Measurements from ENCODE around the gene ATG2A. TPM values are rescaled to one million over a fixed set of nuclear protein-coding genes. Genes with fewer than 3 reads are reported as not detected.
A peak's percentile ranks its signal among the peaks of the same experiment; 100 is the strongest.

The ATG2A gene
- total RNA-seq, 3 donors from 2014 or later = 35.4 to 39.8 (median 36.6) TPM

DNA sequence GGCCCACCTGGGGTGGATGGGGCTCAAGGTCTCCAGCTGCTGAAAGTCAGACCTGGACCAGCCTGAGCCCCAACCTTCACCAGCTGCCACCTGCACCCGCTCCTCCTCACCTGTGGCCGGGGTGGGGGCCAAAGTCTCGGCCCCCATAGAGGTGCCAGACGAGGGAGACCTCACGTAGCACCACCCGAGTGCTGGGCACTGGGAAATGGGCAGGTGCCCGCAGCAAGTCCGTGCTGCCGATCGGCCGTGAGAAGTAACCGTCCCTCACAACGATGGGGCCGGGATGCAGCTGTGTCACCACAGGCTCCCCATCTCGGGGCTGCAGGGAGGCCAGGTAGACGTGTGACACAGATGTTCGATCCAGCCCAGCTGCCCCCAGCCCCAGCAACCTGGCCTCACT is 16.2 kb downstream of the ATG2A start:
- DNase-seq (no peak), ATAC-seq (no peak)
- Histone ChIP-seq H3K9me3 (no peaks in the 10 kb centered on the region), H3K36me3 (ENCODE audit: low read depth) (peaks cover 7% of the 10 kb centered on the region), H3K4me1 (ENCODE audit: low read depth) (no peaks in the 10 kb centered on the region), H3K4me3 (no peak overlapping the region)
- TF ChIP-seq, protein P1, sequence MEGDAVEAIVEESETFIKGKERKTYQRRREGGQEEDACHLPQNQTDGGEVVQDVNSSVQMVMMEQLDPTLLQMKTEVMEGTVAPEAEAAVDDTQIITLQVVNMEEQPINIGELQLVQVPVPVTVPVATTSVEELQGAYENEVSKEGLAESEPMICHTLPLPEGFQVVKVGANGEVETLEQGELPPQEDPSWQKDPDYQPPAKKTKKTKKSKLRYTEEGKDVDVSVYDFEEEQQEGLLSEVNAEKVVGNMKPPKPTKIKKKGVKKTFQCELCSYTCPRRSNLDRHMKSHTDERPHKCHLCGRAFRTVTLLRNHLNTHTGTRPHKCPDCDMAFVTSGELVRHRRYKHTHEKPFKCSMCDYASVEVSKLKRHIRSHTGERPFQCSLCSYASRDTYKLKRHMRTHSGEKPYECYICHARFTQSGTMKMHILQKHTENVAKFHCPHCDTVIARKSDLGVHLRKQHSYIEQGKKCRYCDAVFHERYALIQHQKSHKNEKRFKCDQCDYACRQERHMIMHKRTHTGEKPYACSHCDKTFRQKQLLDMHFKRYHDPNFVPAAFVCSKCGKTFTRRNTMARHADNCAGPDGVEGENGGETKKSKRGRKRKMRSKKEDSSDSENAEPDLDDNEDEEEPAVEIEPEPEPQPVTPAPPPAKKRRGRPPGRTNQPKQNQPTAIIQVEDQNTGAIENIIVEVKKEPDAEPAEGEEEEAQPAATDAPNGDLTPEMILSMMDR (IDR thresholded peaks at IDR 0.05) = no peak
- intact Hi-C loops (cut with DNase I, micrococcal nuclease) = no loop called here

DNA sequence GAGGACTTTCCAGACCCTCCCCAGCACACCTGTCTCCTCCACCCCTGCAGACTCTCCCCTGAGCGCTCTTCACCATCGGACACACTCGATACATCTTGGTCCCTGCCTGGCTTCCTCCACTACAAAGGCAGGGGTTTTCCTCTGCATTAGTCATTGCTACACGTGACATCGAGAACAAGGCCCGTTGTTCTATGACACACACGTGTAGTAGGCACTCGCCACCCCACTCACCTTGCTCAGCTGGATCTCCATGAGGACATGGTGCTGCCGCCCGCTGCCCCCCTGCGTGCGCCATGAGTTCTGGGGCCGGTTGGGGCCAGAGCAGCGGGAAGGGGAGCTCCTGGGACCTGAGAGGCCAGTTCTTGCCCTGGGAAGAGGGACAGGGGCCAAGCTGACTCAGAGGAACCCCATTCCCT is 16.7 kb downstream of the ATG2A start:
- H3K4me3 ChIP-seq = no peak overlapping the region
- peaks cover 7% of the 10 kb centered on the region for H3K36me3 ChIP-seq (ENCODE audit: low read depth)
- H3K9me3 ChIP-seq = no peaks in the 10 kb centered on the region
- no peaks in the 10 kb centered on the region for H3K4me1 ChIP-seq (ENCODE audit: low read depth)
- intact Hi-C loops (cut with DNase I, micrococcal nuclease) = no loop called here
- TF ChIP-seq, protein P1 (IDR thresholded peaks at IDR 0.05) = no peak
- peak; percentile 35 for ATAC-seq
- peak in 1 of 3 donors; percentile 7 for DNase-seq

DNA sequence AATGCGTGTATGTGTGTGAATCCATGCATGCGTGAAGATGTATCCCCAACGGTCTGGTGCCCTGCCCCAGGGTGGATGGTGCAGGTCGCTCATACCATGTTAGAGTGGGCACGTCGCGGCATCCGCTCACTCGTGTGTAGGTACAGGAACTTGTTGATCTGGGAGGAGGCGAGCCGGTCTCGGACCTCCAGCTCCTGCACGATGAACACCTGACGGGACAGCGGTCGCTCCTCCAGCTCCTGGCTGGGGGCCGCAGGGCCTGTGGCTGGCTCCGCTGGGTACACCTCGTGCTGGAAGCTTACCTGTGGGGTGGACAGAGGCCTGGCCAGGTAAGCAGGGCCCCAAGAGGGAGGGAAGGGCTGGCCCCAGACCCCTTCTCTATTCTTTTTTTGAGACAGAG is 18.5 kb downstream of the ATG2A start:
- DNase-seq (peak in 1 of 3 donors; percentile 49), ATAC-seq (no peak)
- Histone ChIP-seq H3K4me3 (no peak overlapping the region), H3K4me1 (ENCODE audit: low read depth) (no peaks in the 10 kb centered on the region), H3K36me3 (ENCODE audit: low read depth) (peaks cover 7% of the 10 kb centered on the region), H3K9me3 (no peaks in the 10 kb centered on the region)
- TF ChIP-seq, protein P1 (IDR thresholded peaks at IDR 0.05) = no peak
- intact Hi-C loops (cut with DNase I, micrococcal nuclease) = no loop called here

DNA sequence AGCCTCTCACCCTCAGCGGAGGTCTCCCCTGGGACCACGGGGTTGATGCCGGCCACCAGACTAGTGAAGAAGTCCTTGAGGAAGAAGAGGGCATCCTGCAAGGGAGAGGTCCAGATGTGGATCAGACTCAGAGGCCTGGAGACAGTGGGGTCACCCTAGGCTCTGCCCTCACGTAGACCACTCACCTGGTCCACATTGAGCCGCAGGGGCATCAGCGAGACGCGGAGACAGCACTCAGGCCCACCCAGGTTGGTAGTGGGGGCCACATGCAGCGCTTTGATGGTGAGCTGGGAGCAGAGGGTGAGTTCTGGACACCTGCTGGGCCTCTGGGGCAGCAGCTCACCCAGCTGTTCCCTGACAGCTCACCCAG is 18.9 kb downstream of the ATG2A start:
- ATAC-seq (no peak), DNase-seq (no peak)
- intact Hi-C loops (cut with DNase I, micrococcal nuclease) = no loop called here
- TF ChIP-seq, protein P1 (IDR thresholded peaks at IDR 0.05) = no peak
- Histone ChIP-seq H3K36me3 (ENCODE audit: low read depth) (peaks cover 7% of the 10 kb centered on the region), H3K4me3 (no peak overlapping the region), H3K4me1 (ENCODE audit: low read depth) (no peaks in the 10 kb centered on the region), H3K9me3 (no peaks in the 10 kb centered on the region)

DNA sequence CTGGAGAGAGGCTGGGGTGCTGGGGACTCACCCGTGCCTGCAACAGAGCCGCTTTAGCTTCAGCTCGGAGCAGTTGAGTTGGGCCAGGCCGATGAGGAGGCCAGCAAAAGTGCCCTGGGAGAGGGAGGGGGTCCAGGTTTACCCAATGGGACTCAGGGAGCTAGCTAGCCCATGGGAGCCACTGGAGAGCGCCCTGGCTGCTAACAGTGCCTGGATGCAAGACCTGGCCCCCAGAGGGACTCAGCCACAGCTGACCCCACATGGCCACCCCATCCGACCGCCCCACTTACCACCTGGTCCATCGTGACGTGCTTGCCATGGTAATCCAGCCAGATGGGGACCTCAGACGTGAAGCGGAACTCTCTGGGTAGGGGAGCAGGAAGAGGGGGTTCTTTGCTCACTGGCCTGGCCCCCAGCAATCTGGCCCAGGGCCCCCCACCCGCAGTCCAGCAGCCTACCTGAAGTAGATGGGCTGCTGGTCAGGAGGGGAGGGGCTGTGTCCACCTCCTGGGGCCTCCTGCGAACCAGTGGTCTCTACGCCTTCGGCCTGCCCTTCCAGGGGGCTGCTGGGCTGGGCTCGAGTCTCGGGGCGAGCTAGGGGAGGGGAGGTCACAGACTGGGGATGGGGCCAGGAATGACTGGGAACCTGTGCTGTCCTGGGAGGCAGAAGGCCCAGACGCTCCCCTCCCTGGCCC is 19.5 kb downstream of the ATG2A start:
- Histone ChIP-seq H3K9me3 (no peaks in the 10 kb centered on the region), H3K4me1 (ENCODE audit: low read depth) (no peaks in the 10 kb centered on the region), H3K36me3 (ENCODE audit: low read depth) (peaks cover 7% of the 10 kb centered on the region), H3K4me3 (no peak overlapping the region)
- no peak for ATAC-seq
- intact Hi-C loops (cut with DNase I, micrococcal nuclease) = no loop called here
- peak in 1 of 3 donors; percentile 4 for DNase-seq
- TF ChIP-seq, protein P1 (IDR thresholded peaks at IDR 0.05) = no peak
